RKO (cell line): ENCODE data around the gene MIER1.
A peak's percentile ranks its signal among the peaks of the same experiment; 100 is the strongest.
"Not testable (repeated sequence)": the region's sequence is repeated elsewhere in the genome, so short reads cannot be mapped to it uniquely, and the experiment has no call there.

Experiments
- DNase-seq: peaks from one replicate; pipeline ENCODE4 v3.0.0-alpha.2; 2016; ENCODE audit warnings: low spot score

Gene MIER1

GRCh38 chr1:66938613-66939012 lies 13.8 kb downstream of the MIER1 start:
- no peak for DNase-seq

- no peak for DNase-seq
These were observed 16.2 kb downstream of the MIER1 start for GRCh38 chr1:66940981-66941380.

GRCh38 chr1:66943361-66943969 lies 18.7 kb downstream of the MIER1 start:
- no peak for DNase-seq

DNA sequence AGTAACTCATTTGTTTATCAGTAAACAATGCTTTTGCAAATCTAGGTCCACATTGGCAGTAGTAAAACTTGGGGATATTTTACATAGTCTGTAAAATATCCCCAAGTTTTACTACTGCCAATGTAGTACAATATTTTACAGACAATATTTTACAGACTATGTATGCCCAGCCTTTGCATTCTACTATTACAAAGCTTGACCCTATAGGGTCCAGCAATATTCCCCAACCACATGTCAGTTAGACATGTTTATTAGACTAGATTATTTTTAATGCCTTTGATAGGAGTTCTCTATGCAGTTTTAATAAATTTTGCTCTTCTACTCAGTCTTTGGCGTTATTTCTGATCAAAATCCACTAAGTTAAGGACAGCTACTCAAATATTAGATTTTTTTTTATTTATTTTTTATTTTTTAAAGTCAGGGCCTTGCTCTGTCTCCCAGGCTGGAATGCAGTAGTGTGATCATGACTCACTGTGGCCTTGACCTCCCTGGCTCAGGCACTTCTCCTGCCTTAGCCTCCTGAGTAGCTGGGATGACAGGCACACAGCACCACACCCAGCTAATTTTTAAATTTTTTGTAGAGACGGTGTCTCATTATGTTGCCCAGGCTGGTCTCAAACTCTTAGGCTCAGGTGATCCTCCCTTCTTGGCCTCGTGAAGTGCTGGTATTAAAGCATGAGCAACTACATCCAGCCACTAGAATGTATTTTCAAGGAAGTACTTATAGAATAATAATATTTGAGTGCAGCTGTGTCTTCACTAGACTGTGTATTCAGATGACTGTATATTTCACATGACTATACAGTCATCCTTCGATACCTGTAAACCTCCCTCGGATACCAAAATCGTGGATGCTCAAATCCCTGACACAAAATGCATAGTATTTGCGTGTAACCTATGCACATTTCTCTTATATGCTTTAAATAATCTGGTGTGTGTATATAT lies 19.8 kb downstream of the MIER1 start:
- DNase-seq = no peak

GRCh38 chr1:66945316-66945715 lies 20.5 kb downstream of the MIER1 start:
- no peak for DNase-seq

GRCh38 chr1:66947267-66947666 lies 22.5 kb downstream of the MIER1 start:
- DNase-seq = no peak

- no peak for DNase-seq
These were observed 26.7 kb downstream of the MIER1 start for GRCh38 chr1:66951513-66951912.

GRCh38 chr1:66954208-66954607 lies 29.4 kb downstream of the MIER1 start:
- DNase-seq = no peak

GRCh38 chr1:66957938-66958337 lies 33.1 kb downstream of the MIER1 start:
- DNase-seq = no peak

GRCh38 chr1:66966188-66966873 lies 41.5 kb downstream of the MIER1 start:
- not testable (repeated sequence) for DNase-seq

DNA sequence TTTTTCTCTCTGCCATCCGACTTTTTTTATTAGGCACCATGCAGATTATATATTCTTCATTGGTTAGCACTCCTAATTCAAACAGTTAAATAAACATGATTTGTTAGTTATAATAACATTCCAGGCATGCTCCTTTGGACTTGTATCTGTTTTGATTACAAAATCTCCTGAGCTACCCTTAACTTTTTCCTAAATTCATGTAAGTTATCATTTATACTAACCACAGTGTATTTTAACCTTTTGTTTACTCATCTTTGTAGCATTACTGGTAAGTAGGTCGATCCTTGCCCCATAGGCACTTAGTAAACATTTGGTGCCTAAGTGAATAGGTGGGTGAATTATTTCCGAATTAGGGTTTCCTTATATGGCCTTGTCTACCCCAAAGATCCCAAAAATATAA lies 43.8 kb downstream of the MIER1 start:
- no peak for DNase-seq

GRCh38 chr1:66978201-66978600 lies 53.4 kb downstream of the MIER1 start:
- no peak for DNase-seq

DNA sequence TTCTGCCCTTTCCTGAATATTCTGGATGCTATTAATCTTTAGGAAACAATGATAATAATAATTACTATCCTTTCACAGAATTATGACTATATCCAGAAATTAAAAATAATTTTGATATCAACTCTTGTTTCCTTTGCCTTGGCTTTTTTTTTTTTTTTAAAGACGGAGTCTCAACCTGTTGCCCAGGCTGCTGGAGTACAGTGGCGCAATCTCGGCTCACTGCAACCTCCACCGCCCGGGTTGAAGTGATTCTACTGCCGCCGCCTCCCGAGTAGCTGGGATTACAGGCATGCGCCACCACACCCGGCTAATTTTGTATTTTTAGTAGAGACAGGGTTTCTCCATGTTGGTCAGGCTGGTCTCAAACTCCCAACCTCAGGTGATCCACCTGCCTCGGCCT lies 54.8 kb downstream of the MIER1 start:
- DNase-seq = not testable (repeated sequence)

DNA sequence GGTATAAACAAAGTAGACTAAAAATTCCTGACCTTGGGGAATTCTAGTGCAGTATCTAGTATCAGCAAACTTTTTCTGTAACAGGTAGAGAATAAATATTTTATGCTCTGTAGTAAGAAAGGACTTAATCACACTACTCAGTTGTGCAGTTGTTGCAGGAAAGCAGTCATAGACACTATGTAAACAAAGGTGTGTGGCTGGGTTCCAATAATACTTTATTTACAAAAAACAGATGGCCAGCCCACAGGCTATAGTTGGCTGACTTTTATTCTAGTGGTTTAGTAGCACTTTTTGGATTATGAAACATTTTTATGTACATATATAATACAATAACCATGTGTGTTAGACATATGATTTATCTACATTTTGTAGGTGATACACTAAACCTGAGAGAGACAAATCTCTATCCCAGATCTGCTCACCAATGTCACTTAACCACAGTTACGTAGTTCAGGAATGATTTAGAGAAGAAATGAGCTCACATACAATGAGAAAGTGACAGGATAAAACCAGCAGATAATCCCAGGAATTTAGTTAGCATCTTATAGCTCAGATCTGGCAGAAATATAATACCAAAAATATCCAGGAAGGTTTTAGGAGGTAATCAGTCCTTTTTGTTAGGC lies 56.1 kb downstream of the MIER1 start:
- no peak for DNase-seq

GRCh38 chr1:66981679-66982078 lies 56.9 kb downstream of the MIER1 start:
- DNase-seq = no peak

- no peak for DNase-seq
These were observed 57.9 kb downstream of the MIER1 start for GRCh38 chr1:66982561-66983260.

DNA sequence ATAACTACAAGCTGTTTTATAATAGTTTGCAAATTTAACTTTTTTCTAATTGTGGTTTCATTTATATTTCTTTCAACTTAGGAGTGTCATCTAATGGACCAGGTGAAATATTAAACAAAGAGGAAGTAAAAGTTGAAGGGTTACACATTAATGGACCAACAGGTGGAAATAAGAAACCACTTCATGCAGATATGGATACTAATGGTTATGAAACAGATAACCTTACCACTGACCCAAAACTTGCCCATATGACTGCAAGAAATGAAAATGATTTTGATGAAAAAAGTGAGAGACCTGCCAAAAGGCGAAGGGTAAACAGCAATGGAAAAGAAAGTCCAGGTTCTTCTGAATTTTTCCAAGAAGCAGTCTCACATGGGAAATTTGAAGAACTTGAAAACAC lies 59.7 kb downstream of the MIER1 start:
- no peak for DNase-seq

GRCh38 chr1:66985835-66986234 lies 61.0 kb downstream of the MIER1 start:
- no peak for DNase-seq

DNA sequence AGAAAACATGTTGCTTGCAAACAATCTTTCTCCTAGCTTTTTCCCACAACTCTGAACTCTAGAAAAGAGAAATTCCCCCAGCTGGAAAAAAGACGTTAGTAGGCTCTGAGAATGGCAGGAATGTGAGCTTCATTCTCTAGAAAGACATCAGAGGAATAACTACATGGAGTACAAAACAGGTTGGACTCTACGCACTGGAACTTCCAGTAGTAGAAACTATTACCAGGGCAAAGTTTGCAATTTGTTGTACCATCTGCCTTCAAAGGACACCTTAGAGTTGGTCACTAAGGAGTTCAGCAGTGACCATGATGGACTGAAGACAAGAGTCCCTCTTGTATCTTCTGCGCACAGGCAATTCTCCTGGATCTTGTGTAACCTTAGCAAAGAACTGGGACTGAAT lies 68.3 kb downstream of the MIER1 start:
- DNase-seq = no peak

- DNase-seq = peak; percentile 83
These were observed 71.4 kb downstream of the MIER1 start for GRCh38 chr1:66996018-66996682.

DNA sequence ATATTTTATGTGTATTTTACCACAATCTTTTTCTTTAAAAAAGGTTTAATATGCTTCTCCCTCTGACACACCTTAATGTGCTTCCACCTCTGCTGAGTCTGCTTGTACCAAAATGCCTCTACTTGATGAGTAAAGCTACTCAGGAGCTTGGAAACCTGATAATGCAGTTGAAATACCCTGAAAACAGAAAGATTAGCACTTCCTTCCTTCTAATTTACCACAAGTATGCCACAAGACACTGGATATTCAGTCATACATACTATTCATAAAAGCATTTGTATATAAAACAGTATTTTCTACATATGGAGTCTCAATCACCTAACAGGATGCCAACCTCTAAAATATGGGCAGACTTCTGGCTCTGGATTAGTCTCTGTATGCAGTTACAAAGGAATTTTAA lies 74.2 kb downstream of the MIER1 start:
- no peak for DNase-seq
